HG03135 (cell line): ENCODE results near the gene ADCY10.
"Not testable (repeated sequence)": the region's sequence is repeated elsewhere in the genome, so short reads cannot be mapped to it uniquely, and the experiment has no call there.

Source experiments
- ATAC-seq: cut with Tn5 transposase; IDR thresholded peaks from one replicate; pipeline ENCODE4 v1.9.1; 2021; ENCODE audit warnings: mild to moderate bottlenecking, moderate library complexity; ENCODE audit not compliant: unreplicated experiment

ADCY10 gene

GRCh38 chr1:167819849-167820683 is 93.9 kb downstream of the ADCY10 start:
- ATAC-seq, result no peak

GRCh38 chr1:167815650-167816049 is 98.3 kb downstream of the ADCY10 start:
- ATAC-seq, result no peak

GRCh38 chr1:167812972-167813371 is 101.0 kb downstream of the ADCY10 start:
- ATAC-seq, result no peak

- ATAC-seq, result no peak
These were observed 105.2 kb downstream of the ADCY10 start for GRCh38 chr1:167808690-167809089.

GRCh38 chr1:167808104-167808503 is 105.8 kb downstream of the ADCY10 start:
- ATAC-seq, result no peak

- ATAC-seq, result not testable (repeated sequence)
These were observed 107.3 kb downstream of the ADCY10 start for GRCh38 chr1:167806676-167807075.

GRCh38 chr1:167806235-167806634 is 107.7 kb downstream of the ADCY10 start:
- not testable (repeated sequence) for ATAC-seq

- ATAC-seq, result no peak
These were observed 108.8 kb downstream of the ADCY10 start for GRCh38 chr1:167805041-167805556.

GRCh38 chr1:167803358-167804207 is 110.4 kb downstream of the ADCY10 start:
- peak; percentile 75 for ATAC-seq

- no peak for ATAC-seq
These were observed 111.7 kb downstream of the ADCY10 start for GRCh38 chr1:167802235-167802634.

- ATAC-seq, result no peak
These were observed 113.7 kb downstream of the ADCY10 start for GRCh38 chr1:167800251-167800650.

GRCh38 chr1:167799747-167800146 is 114.2 kb downstream of the ADCY10 start:
- no peak for ATAC-seq

GRCh38 chr1:167798952-167799351 is 115.0 kb downstream of the ADCY10 start:
- no peak for ATAC-seq

GRCh38 chr1:167797015-167797414 is 116.9 kb downstream of the ADCY10 start:
- no peak for ATAC-seq

GRCh38 chr1:167795810-167796740 is 117.9 kb downstream of the ADCY10 start:
- no peak for ATAC-seq

GRCh38 chr1:167794043-167794442 is 119.9 kb downstream of the ADCY10 start:
- ATAC-seq, result no peak

- no peak for ATAC-seq
These were observed 121.8 kb downstream of the ADCY10 start for GRCh38 chr1:167792188-167792565.

- ATAC-seq, result no peak
These were observed 122.4 kb downstream of the ADCY10 start for GRCh38 chr1:167791281-167792187.

GRCh38 chr1:167790117-167790516 is 123.8 kb downstream of the ADCY10 start:
- no peak for ATAC-seq

GRCh38 chr1:167789501-167789900 is 124.4 kb downstream of the ADCY10 start:
- no peak for ATAC-seq
